ENCODE results near the gene RAB37. TPM values are rescaled to one million over a fixed set of nuclear protein-coding genes. Genes with fewer than 3 reads are reported as not detected.

The RAB37 gene
- total RNA-seq, 1 donor, result not detected

GRCh38 chr17:74769266-74769855 lies 32.3 kb downstream of the RAB37 start:
- no peak for DNase-seq (ENCODE audit: low read depth)
- no peak overlapping the region for H3K4me3 ChIP-seq (ENCODE audit: low read depth, low read length)
- TF ChIP-seq, protein P1, sequence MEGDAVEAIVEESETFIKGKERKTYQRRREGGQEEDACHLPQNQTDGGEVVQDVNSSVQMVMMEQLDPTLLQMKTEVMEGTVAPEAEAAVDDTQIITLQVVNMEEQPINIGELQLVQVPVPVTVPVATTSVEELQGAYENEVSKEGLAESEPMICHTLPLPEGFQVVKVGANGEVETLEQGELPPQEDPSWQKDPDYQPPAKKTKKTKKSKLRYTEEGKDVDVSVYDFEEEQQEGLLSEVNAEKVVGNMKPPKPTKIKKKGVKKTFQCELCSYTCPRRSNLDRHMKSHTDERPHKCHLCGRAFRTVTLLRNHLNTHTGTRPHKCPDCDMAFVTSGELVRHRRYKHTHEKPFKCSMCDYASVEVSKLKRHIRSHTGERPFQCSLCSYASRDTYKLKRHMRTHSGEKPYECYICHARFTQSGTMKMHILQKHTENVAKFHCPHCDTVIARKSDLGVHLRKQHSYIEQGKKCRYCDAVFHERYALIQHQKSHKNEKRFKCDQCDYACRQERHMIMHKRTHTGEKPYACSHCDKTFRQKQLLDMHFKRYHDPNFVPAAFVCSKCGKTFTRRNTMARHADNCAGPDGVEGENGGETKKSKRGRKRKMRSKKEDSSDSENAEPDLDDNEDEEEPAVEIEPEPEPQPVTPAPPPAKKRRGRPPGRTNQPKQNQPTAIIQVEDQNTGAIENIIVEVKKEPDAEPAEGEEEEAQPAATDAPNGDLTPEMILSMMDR (IDR thresholded peaks at IDR 0.05; ENCODE audit: insufficient read depth, low read depth, low read length), result no peak

- H3K4me3 ChIP-seq (ENCODE audit: low read depth, low read length), result no peak overlapping the region
- DNase-seq (ENCODE audit: low read depth), result no peak
- TF ChIP-seq, protein P1 (IDR thresholded peaks at IDR 0.05; ENCODE audit: insufficient read depth, low read depth, low read length), result no peak
Observed at GRCh38 chr17:74769856-74770497, 32.9 kb downstream of the RAB37 start.

- DNase-seq (ENCODE audit: low read depth), result no peak
- H3K4me3 ChIP-seq (ENCODE audit: low read depth, low read length), result no peak overlapping the region
- TF ChIP-seq, protein P1 (IDR thresholded peaks at IDR 0.05; ENCODE audit: insufficient read depth, low read depth, low read length), result peak; percentile 83
Observed at GRCh38 chr17:74770498-74771318, 33.7 kb downstream of the RAB37 start.

DNA sequence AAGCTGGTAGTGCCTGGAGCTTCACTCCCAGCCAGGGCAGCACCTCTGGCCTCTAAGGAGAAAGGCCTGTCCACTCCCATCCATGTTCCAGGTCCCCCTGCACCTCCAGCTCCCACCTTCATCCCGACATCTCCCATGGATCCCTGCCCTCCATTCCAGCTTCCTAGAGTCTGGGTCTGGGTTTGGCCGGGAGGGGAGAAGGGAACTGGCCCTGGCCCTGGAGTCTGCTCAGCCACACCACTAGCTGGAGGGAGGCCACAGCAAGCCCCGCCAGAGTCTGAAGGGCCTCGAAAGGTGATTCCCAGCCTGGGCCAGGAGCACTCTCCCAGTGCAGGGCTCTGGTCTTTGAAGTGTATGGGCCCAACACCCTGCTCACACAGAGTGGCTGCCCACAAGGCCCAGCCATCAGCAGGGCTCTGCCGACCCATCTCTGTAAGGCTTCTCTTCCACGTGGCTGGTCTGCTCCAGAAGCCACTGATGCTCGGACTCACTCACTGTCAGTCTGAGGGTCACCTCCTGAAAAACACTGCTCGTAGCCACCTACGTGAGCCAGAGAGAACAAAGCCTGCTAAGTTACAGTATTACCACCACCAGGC lies 34.4 kb downstream of the RAB37 start:
- H3K4me3 ChIP-seq (ENCODE audit: low read depth, low read length), result no peak overlapping the region
- TF ChIP-seq, protein P1 (IDR thresholded peaks at IDR 0.05; ENCODE audit: insufficient read depth, low read depth, low read length), result no peak
- no peak for DNase-seq (ENCODE audit: low read depth)

DNA sequence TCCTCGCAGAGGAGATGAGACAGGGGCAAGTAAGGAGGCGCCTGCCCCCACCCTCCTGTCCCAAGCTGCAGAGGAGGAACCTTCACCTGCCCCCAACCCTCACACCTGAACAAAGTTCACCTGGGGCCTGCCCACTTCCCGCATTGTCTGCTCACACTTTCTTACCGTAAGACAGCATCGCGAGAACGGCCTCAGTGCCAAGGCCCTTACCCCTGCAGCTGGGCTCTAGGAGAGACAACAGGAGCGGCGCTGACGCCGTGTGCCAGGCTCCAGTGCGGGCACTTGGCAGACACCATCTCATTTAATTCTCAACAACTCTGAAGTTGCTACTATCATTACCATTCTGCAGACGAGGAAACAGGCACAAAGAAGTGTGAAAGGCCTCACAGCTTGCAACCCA lies 35.0 kb downstream of the RAB37 start:
- TF ChIP-seq, protein P1 (IDR thresholded peaks at IDR 0.05; ENCODE audit: insufficient read depth, low read depth, low read length), result no peak
- no peak overlapping the region for H3K4me3 ChIP-seq (ENCODE audit: low read depth, low read length)
- no peak for DNase-seq (ENCODE audit: low read depth)

DNA sequence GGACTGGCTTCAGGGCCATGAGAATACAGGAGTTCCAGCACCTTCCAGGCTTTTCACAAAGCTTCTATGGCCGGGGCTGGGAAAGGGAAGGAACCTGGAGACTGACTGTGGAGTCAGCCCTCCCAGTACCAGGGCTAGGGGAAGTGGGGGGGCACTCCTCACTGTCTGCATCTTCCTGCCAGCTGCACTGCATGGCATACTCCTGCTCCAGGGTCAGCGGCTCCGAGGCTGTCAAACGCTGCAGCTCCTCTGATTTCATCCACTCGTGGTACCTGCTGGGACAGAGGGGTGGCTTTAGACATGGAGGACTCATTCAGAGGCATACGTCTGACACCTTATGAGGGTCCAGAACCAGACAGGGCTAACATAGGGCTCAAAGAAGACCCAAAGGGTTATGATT lies 36.4 kb downstream of the RAB37 start:
- no peak for DNase-seq (ENCODE audit: low read depth)
- no peak overlapping the region for H3K4me3 ChIP-seq (ENCODE audit: low read depth, low read length)
- TF ChIP-seq, protein P1 (IDR thresholded peaks at IDR 0.05; ENCODE audit: insufficient read depth, low read depth, low read length), result no peak

All from fibroblast of villous mesenchyme (primary cell).